OCI-LY7 (cell line): ENCODE data around the gene WDR5. TPM values are rescaled to one million over a fixed set of nuclear protein-coding genes. Genes with fewer than 3 reads are reported as not detected.

Source experiments
- BruUV-seq: library from RNA; stranded (reverse); fragments of 400-500 nt; replicated peaks from 2 replicates; lab custom pipeline; 2021; lab: Mats Ljungman, UMichigan
- CTCF ChIA-PET: fragments of 300-600 bp; sonication (Branson Sonifier 250); formaldehyde crosslinking; loops from one replicate; lab custom pipeline; 2022; ENCODE audit warnings: antibody characterized with exemption; ENCODE audit not compliant: unreplicated experiment; lab: Charles Lee
- POLR2A ChIA-PET: fragments of 300-600 bp; sonication (Branson Sonifier 250); formaldehyde crosslinking; loops from one replicate; lab custom pipeline; 2022; ENCODE audit warnings: antibody characterized with exemption; lab: Charles Lee
- DNase-seq: peaks from one replicate; pipeline ENCODE4 v3.0.0-alpha.2; 2015; ENCODE audit warnings: low spot score
- H2AFZ ChIP-seq: fragments of 200-600 bp; sonication (generic), shearing (Covaris generic); 2 replicates; pipeline ENCODE4 v1.6.1; 2014; ENCODE audit warnings: mild to moderate bottlenecking, antibody characterized with exemption, low read length, moderate library complexity
- H3K27ac ChIP-seq: fragments of 200-600 bp; sonication (generic); 2 replicates; pipeline ENCODE4 v1.5.1; 2014; ENCODE audit warnings: mixed run types, low read depth, mild to moderate bottlenecking, moderate library complexity, low read length, inconsistent platforms; ENCODE audit not compliant: poor library complexity, severe bottlenecking
- H3K36me3 ChIP-seq: fragments of 200-600 bp; sonication (generic); 2 replicates; pipeline ENCODE4 v1.6.1; 2014; ENCODE audit warnings: mild to moderate bottlenecking, antibody characterized with exemption, low read length, moderate library complexity, mixed read lengths; ENCODE audit not compliant: insufficient read depth
- H3K4me1 ChIP-seq: fragments of 200-600 bp; sonication (generic); 2 replicates; pipeline ENCODE4 v1.5.1; 2014; ENCODE audit warnings: mild to moderate bottlenecking, low read length; ENCODE audit not compliant: insufficient read depth, poor library complexity, severe bottlenecking
- H3K4me2 ChIP-seq: fragments of 200-600 bp; sonication (generic); 2 replicates; pipeline ENCODE4 v1.6.1; 2014; ENCODE audit warnings: mild to moderate bottlenecking, low read length
- H3K4me3 ChIP-seq: fragments of 200-600 bp; sonication (generic); 2 replicates; pipeline ENCODE4 v1.5.1; 2014; ENCODE audit warnings: mild to moderate bottlenecking, low read depth, low read length; ENCODE audit not compliant: poor library complexity, severe bottlenecking
- H3K79me2 ChIP-seq: fragments of 200-600 bp; sonication (generic); 2 replicates; pipeline ENCODE4 v1.6.1; 2016; ENCODE audit warnings: low read depth, mild to moderate bottlenecking, low read length, moderate library complexity, mixed read lengths; ENCODE audit not compliant: insufficient read depth
- H3K9me2 ChIP-seq: fragments of 200-600 bp; sonication (generic); 2 replicates; pipeline ENCODE4 v1.6.1; 2016; ENCODE audit warnings: mild to moderate bottlenecking, low read length, mixed read lengths; ENCODE audit not compliant: insufficient read depth
- H3K9me3 ChIP-seq: fragments of 200-600 bp; sonication (generic); 2 replicates; pipeline ENCODE4 v1.6.1; 2014; ENCODE audit warnings: mild to moderate bottlenecking, mixed run types, low read length, mixed read lengths
- H4K20me1 ChIP-seq: fragments of 200-600 bp; sonication (generic); 2 replicates; pipeline ENCODE4 v1.6.1; 2014; ENCODE audit warnings: mild to moderate bottlenecking, antibody characterized with exemption, low read length, moderate library complexity, mixed read lengths; ENCODE audit not compliant: insufficient read depth
- CTCF ChIP-seq: fragments of 200-600 bp; sonication (generic); conservative IDR thresholded peaks from 2 replicates; pipeline ENCODE4 v1.5.1; 2014; ENCODE audit warnings: mild to moderate bottlenecking, antibody characterized with exemption, low read length, moderate library complexity, mixed read lengths
- EZH2phosphoT487 ChIP-seq: fragments of 200-600 bp; sonication (generic); IDR thresholded peaks from 2 replicates; pipeline ENCODE4 v1.6.1; 2018; ENCODE audit warnings: low read depth, borderline replicate concordance, mild to moderate bottlenecking, mixed run types, antibody characterized with exemption, low read length, moderate library complexity, mixed read lengths
- intact Hi-C: fragments of 100-400 bp; cut with micrococcal nuclease; formaldehyde crosslinking; loops from one replicate; pipeline ENCODE4 v1.10.0; 2022; ENCODE audit not compliant: unreplicated experiment
- total RNA-seq, 2 experiments: library from RNA; depleted of rRNA in 1 of 2; stranded (reverse); fragments of >200 nt in 1 of 2; shearing (Covaris generic) in 1 of 2; gene quantifications; 2 replicates each; pipeline ENCODE4 v1.2.3, GENCODE V29; 2014 to 2022

WDR5 gene
- total RNA-seq, 2 experiments from 2014 or later = 32.5 to 44.6 TPM

- H3K4me1 ChIP-seq = peaks cover 18% of the 10 kb centered on the region
- H3K4me2 ChIP-seq = no peak overlapping the region
- no TSS peak for BruUV-seq
- no peaks in the 10 kb centered on the region for H3K79me2 ChIP-seq
- H3K9me3 ChIP-seq = no peaks in the 10 kb centered on the region
- DNase-seq = no peak
- H2AFZ ChIP-seq = no peak overlapping the region
- no peaks in the 10 kb centered on the region for H3K36me3 ChIP-seq
- H3K27ac ChIP-seq = no peak overlapping the region
- no peak overlapping the region for H3K4me3 ChIP-seq
- intact Hi-C loops = loop anchor here (5.0 kb wide), 2 partner anchors 45 to 115 kb away; no protein-coding TSS in a partner anchor
- no peaks in the 10 kb centered on the region for H4K20me1 ChIP-seq
- TF ChIP-seq EZH2phosphoT487 (no peak), CTCF (no peak)
- no peaks in the 10 kb centered on the region for H3K9me2 ChIP-seq
- ChIA-PET POLR2A (no interaction called here), CTCF (interaction anchor here (0.6 kb wide), 1 partner anchor 202 kb away, joined by 3 read pairs; no protein-coding TSS in a partner anchor)
These were observed 36.6 kb downstream of the WDR5 start for GRCh38 chr9:134172198-134173126.

GRCh38 chr9:134173127-134174072 is 37.5 kb downstream of the WDR5 start:
- no peaks in the 10 kb centered on the region for H4K20me1 ChIP-seq
- CTCF ChIA-PET = no interaction called here
- peaks cover 18% of the 10 kb centered on the region for H3K4me1 ChIP-seq
- no peak overlapping the region for H3K27ac ChIP-seq
- no TSS peak for BruUV-seq
- 0 out of 2 replicates have a peak overlapping the region, but pooled peaks have one; percentile 33 for H2AFZ ChIP-seq
- H3K36me3 ChIP-seq = no peaks in the 10 kb centered on the region
- no peaks in the 10 kb centered on the region for H3K79me2 ChIP-seq
- intact Hi-C loops = loop anchor here (5.0 kb wide), 2 partner anchors 44 to 114 kb away; no protein-coding TSS in a partner anchor
- DNase-seq = no peak
- no peaks in the 10 kb centered on the region for H3K9me3 ChIP-seq
- no peak overlapping the region for H3K4me3 ChIP-seq
- no peak for TF ChIP-seq EZH2phosphoT487
- TF ChIP-seq CTCF = no peak
- POLR2A ChIA-PET = interaction anchor here (0.5 kb wide), 1 partner anchor 59 kb away, joined by 3 read pairs; no protein-coding TSS in a partner anchor
- H3K9me2 ChIP-seq = no peaks in the 10 kb centered on the region
- H3K4me2 ChIP-seq = no peak overlapping the region; the same call in 1 of the 2 replicates
